Heart left ventricle (tissue), 16 donors: ENCODE data around the gene CHD2. TPM values are rescaled to one million over a fixed set of nuclear protein-coding genes. Genes with fewer than 3 reads are reported as not detected.
A peak's percentile ranks its signal among the peaks of the same experiment; 100 is the strongest.

Source experiments
- ATAC-seq, 4 donors: fragments of 200-7000 bp; cut with Tn5 transposase; one replicate each; pipeline ENCODE4 v1.9.1; 2020 to 2022; ENCODE audit warnings: moderate library complexity in 4 of 4, mild to moderate bottlenecking in 3 of 4, moderate number of reproducible peaks in 1 of 4
- DNase-seq, 5 donors: peaks; one replicate each; pipeline ENCODE4 v3.0.0-alpha.2; 2020
- H3K27ac ChIP-seq, 12 donors: fragments of 200-600 bp; sonication (generic) in 4 of 12; one replicate each; pipeline versions ENCODE4 v1.5.0 to v1.8.0; 2016 to 2022; ENCODE audit warnings: mild to moderate bottlenecking in 2 of 12
- H3K27me3 ChIP-seq, 9 donors: fragments of 200-600 bp; sonication (generic) in 2 of 9; one replicate each; pipeline versions ENCODE4 v1.5.1 to v1.8.0; 2016 to 2022; ENCODE audit warnings: mild to moderate bottlenecking in 3 of 9
- H3K36me3 ChIP-seq, 9 donors: fragments of 200-600 bp; sonication (generic) in 2 of 9; one replicate each; pipeline versions ENCODE4 v1.5.0 to v1.8.0; 2018 to 2022; ENCODE audit warnings: mild to moderate bottlenecking in 2 of 9
- H3K4me1 ChIP-seq, 12 donors: fragments of 200-600 bp; sonication (generic) in 4 of 12; one replicate each; pipeline versions ENCODE4 v1.5.0 to v1.8.0; 2016 to 2022; ENCODE audit warnings: mild to moderate bottlenecking in 3 of 12
- H3K4me3 ChIP-seq, 12 donors: fragments of 200-600 bp; sonication (generic) in 4 of 12; one replicate each; pipeline versions ENCODE4 v1.5.0 to v1.8.0; 2017 to 2022; ENCODE audit warnings: mild to moderate bottlenecking in 9 of 12, moderate library complexity in 4 of 12
- H3K9me3 ChIP-seq, 12 donors: fragments of 200-600 bp; sonication (generic) in 4 of 12; one replicate each; pipeline versions ENCODE4 v1.5.0 to v1.8.0; 2016 to 2022; ENCODE audit warnings: mild to moderate bottlenecking in 1 of 12
- CTCF ChIP-seq, 12 donors: fragments of 200-600 bp; sonication (generic) in 4 of 12; IDR thresholded peaks; one replicate each; pipeline versions ENCODE4 v1.5.0 to v1.8.0; 2018 to 2022; ENCODE audit warnings: antibody characterized with exemption in 12 of 12, mild to moderate bottlenecking in 5 of 12
- POLR2A ChIP-seq, 2 donors: fragments of 450-650 bp; IDR thresholded peaks; one replicate each; pipeline ENCODE4 v1.6.1; 2017; ENCODE audit warnings: antibody characterized with exemption in 2 of 2, mild to moderate bottlenecking in 2 of 2, moderate library complexity in 2 of 2
- WGBS, 4 donors: extraction: QIAGEN DNeasy Blood & Tissue Kit in 2 of 4; methylation state at CpG; one replicate each; pipeline versions ENCODE4 v1.1.5 to v1.1.7; 2013 to 2018; 5-methylcytosine and 5-hydroxymethylcytosine counted together
- intact Hi-C, 10 donors: fragments of 100-400 bp; cut with DNase I; formaldehyde crosslinking; loops; one replicate each; pipeline versions ENCODE4 v1.11.1 to v1.14.2; 2022
- polyA plus RNA-seq, 2 donors: library from polyadenylated mRNA; stranded (reverse); fragments of 200-250 nt; gene quantifications; one replicate each; pipeline ENCODE4 v1.2.3, GENCODE V29; 2013
- total RNA-seq, 9 donors: library from RNA; depleted of rRNA in 2 of 9; stranded (reverse); fragments of >200 nt in 2 of 9; fragmentation: NEBNext Ultra II Directional in 3 of 9; extraction: Animal tissue kit (Norgen Biotek cat#: 25700) in 3 of 9; gene quantifications; one replicate each; pipeline versions ENCODE4 v1.1.0 to v1.2.4, GENCODE V29; 2016 to 2023
- donor health status: ischemic (EF 13 %, LVEDD 7.1; RV severe dilation, severe dysfunction).
- donor health status: healthy with polysubstance abuse.
- donor health status: DM: no; HTN: yes; CAD: no.
- donor health status: DM: no; HTN: no; CAD: no.
- donor health status: ischemic (EF 25% LVEDD 6.9; RV normal size, moderate dysfunction).
- donor health status: ischemic (EF 25% LVEDD 5.7; RV mildly dilated, moderate dysfunction).
- donor health status: healthy.
- donor health status: DM: yes; HTN: yes; CAD: no.
- donor health status: ischemic (EF 35%, LVEDD 5.7; RV mildly dilated, moderate dysfunction).
- donor health status: nonischemic (EF 11% LVEDD 7.7; RV severe dilation, severe dysfunction).
- donor health status: DM: yes; HTN: yes; CAD: no.
- donor health status: PGD.
- donor health status: ischemic (EF 29% LVEDD 5.4; RV normal size, mild dysfunction).
- donor health status: nonischemic (EF 23%, LVEDD 6.1; RV moderate dilation, normal function).

CHD2 gene
- total and polyA plus RNA-seq, 11 donors, result 23.1 to 76.8 (median 41.6) TPM

- TF ChIP-seq POLR2A (IDR thresholded peaks at IDR 0.05) (no peak), CTCF (IDR thresholded peaks at IDR 0.05) (no peak)
- no peaks in the 10 kb centered on the region for H3K9me3 ChIP-seq
- intact Hi-C loops, result loop anchor here in 3 of 10 donors (10.0 kb wide), 1 partner anchor 65 kb away; no protein-coding TSS in a partner anchor
- H3K27ac ChIP-seq, result no peak overlapping the region
- H3K27me3 ChIP-seq, result no peaks in the 10 kb centered on the region
- H3K36me3 ChIP-seq, result peaks cover 3 to 100% (median 97%) of the 10 kb centered on the region in 9 donors
- 38 to 67% (median 40%) methylated on average over 3 of the region's 3 CpGs for whole genome bisulfite sequencing, 4 donors
- peak in 2 of 4 donors; percentile 5 to 18 for ATAC-seq
- no peak overlapping the region for H3K4me3 ChIP-seq
- no peak for DNase-seq
- peaks cover 0 to 30% (median 9%) of the 10 kb centered on the region in 12 donors for H3K4me1 ChIP-seq
Observed at GRCh38 chr15:92930054-92930621, 30.0 kb downstream of the CHD2 start.

GRCh38 chr15:92930776-92931175, 30.7 kb downstream of the CHD2 start:
- H3K27ac ChIP-seq, result peak overlapping the region in 1 of 12 donors; percentile 13

GRCh38 chr15:92932946-92933649, 33.0 kb downstream of the CHD2 start:
- peaks cover under 1 to 100% (median 97%) of the 10 kb centered on the region in 9 donors for H3K36me3 ChIP-seq
- H3K27me3 ChIP-seq, result no peaks in the 10 kb centered on the region
- no peak for TF ChIP-seq CTCF (IDR thresholded peaks at IDR 0.05)
- TF ChIP-seq POLR2A (IDR thresholded peaks at IDR 0.05), result no peak
- no peak overlapping the region for H3K4me3 ChIP-seq
- peak overlapping the region in 1 of 12 donors; percentile 24 for H3K27ac ChIP-seq
- intact Hi-C loops, result loop anchor here in 3 of 10 donors (10.0 kb wide), 1 partner anchor 62 kb away; no protein-coding TSS in a partner anchor
- no peak for DNase-seq
- H3K9me3 ChIP-seq, result no peaks in the 10 kb centered on the region
- 91 to 95% (median 92%) methylated on average over 8 of the region's 8 CpGs for WGBS, 4 donors
- peaks cover 0 to 46% (median 8%) of the 10 kb centered on the region in 12 donors for H3K4me1 ChIP-seq
- no peak for ATAC-seq

More at GRCh38 chr15:92930776-92931175, 30.7 kb downstream of the CHD2 start:
- TF ChIP-seq CTCF (IDR thresholded peaks at IDR 0.05) (no peak), POLR2A (IDR thresholded peaks at IDR 0.05) (no peak)
- Histone ChIP-seq H3K4me3 (no peak overlapping the region), H3K36me3 (peaks cover 3 to 100% (median 97%) of the 10 kb centered on the region in 9 donors), H3K9me3 (no peaks in the 10 kb centered on the region), H3K27me3 (no peaks in the 10 kb centered on the region), H3K4me1 (peaks cover 0 to 30% (median 8%) of the 10 kb centered on the region in 12 donors)
- intact Hi-C loops, result loop anchor here in 3 of 10 donors (10.0 kb wide), 1 partner anchor 64 kb away; no protein-coding TSS in a partner anchor
- WGBS, 4 donors, result 44 to 50% (median 48%) methylated on average over 1 of the region's 1 CpG
- ATAC-seq, result peak in 3 of 4 donors; percentile 25 to 42 (median 27)
- DNase-seq, result no peak

GRCh38 chr15:92933831-92934230, 33.7 kb downstream of the CHD2 start:
- H3K27ac ChIP-seq, result peak overlapping the region in 1 of 12 donors; percentile 24
- peaks cover 0 to 100% (median 97%) of the 10 kb centered on the region in 9 donors for H3K36me3 ChIP-seq
- H3K27me3 ChIP-seq, result no peaks in the 10 kb centered on the region
- H3K4me3 ChIP-seq, result no peak overlapping the region
- 87 to 97% (median 91%) methylated on average over 1 of the region's 1 CpG for WGBS, 4 donors
- intact Hi-C loops, result loop anchor here in 3 of 10 donors (10.0 kb wide), 1 partner anchor 61 kb away; no protein-coding TSS in a partner anchor
- ATAC-seq (no peak), DNase-seq (no peak)
- peaks cover 0 to 46% (median 8%) of the 10 kb centered on the region in 12 donors for H3K4me1 ChIP-seq
- no peaks in the 10 kb centered on the region for H3K9me3 ChIP-seq
- no peak for TF ChIP-seq CTCF (IDR thresholded peaks at IDR 0.05)
- no peak for TF ChIP-seq POLR2A (IDR thresholded peaks at IDR 0.05)
